Neutrophil (primary cell): ENCODE data around the gene C14orf180.

Source experiments
- H3K27ac ChIP-seq: fragments of 200-600 bp; sonication (generic); 2 replicates; pipeline ENCODE4 v1.5.1; 2016; ENCODE audit warnings: mild to moderate bottlenecking, moderate library complexity
- H3K27me3 ChIP-seq: fragments of 200-600 bp; sonication (generic); 2 replicates; pipeline ENCODE4 v1.6.0; 2016; ENCODE audit warnings: mild to moderate bottlenecking
- H3K36me3 ChIP-seq: fragments of 200-600 bp; sonication (generic); 2 replicates; pipeline ENCODE4 v1.5.1; 2017
- H3K4me1 ChIP-seq, 2 experiments: fragments of 200-600 bp in 1 of 2; sonication (generic) in 1 of 2; 1 replicate in 1 of 2; 2 replicates in 1 of 2; pipeline versions ENCODE4 v1.5.1 to v1.6.1; 2013 to 2016; ENCODE audit warnings: low read depth in 1 of 2, low read length in 1 of 2, mild to moderate bottlenecking in 1 of 2, moderate library complexity in 1 of 2; ENCODE audit not compliant: control insufficient read depth in 1 of 2, insufficient read depth in 1 of 2
- H3K4me3 ChIP-seq, 2 experiments: fragments of 200-600 bp in 1 of 2; sonication (generic) in 1 of 2; 1 replicate in 1 of 2; 2 replicates in 1 of 2; pipeline ENCODE4 v1.5.1; 2013 to 2016; ENCODE audit warnings: low read depth in 1 of 2, low read length in 1 of 2, mild to moderate bottlenecking in 1 of 2, moderate library complexity in 1 of 2
- H3K9me3 ChIP-seq: fragments of 200-600 bp; sonication (generic); 2 replicates; pipeline ENCODE4 v1.5.1; 2016
- CTCF ChIP-seq: fragments of 200-600 bp; sonication (generic); IDR thresholded peaks from 2 replicates; pipeline ENCODE4 v1.5.1; 2016; ENCODE audit warnings: antibody characterized with exemption

The C14orf180 gene

DNA sequence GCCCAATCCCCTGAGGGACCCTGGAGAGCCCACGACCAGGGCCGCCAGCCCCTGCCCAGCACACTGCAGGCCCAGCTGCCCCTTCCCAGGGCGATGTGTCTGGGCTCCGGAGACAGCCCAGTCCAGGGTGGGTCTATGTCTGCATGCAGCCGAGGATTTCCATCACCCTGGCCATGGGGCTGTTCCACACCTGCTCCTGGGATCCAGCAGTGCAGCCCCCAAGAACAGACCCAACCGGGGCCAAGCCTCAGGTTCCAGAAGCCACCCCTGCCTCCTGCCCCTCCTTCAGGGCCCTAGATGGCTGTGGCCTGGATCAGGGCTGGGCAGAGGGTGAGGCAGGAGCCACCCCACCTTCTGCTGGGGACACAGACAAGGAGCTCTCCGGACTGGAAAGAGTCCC, 11.5 kb downstream of the C14orf180 start:
- Histone ChIP-seq H3K27ac (no peak overlapping the region), H3K9me3 (no peaks in the 10 kb centered on the region), H3K27me3 (peaks cover 4% of the 10 kb centered on the region), H3K4me1 (no peaks in the 10 kb centered on the region), H3K4me3 (no peak overlapping the region), H3K36me3 (no peaks in the 10 kb centered on the region)
- no peak for TF ChIP-seq CTCF

DNA sequence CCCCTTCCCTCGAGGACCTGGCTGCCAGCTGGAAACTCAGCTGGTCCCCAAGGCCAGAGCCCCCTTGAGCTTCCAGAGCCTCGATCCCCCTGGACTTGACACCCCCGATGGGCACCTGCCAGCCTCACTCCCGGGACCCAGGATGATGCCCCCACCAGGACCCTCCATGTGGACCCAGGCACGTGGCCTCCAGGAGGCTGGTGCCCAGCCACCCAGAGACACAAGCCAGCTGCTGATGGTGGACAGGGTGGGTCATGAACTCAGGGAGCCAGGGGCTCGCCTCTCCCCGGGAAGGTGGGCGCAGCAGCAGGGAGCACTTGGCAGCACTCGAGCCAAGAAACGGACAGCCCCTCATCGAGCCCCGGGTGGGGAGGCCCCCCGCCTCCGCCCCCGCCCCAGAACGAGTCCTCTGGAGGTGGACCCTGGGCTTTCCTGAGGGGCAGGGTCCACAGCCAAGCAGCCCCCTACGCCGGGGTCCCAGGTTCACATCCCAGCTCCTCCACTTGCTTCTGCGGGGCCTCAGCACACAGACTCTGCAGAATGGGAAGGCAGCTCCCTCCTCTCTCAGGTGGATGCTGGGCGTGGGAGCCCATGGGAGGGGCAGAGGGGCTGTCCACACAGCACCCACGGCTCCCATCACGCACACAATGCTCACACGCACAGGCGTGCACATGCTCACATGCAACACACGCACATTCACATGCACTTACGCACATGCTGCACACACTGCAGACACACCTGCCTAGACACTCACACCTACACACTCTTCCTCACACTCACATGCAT, 12.1 kb downstream of the C14orf180 start:
- Histone ChIP-seq H3K27ac (no peak overlapping the region), H3K4me3 (no peak overlapping the region), H3K9me3 (no peaks in the 10 kb centered on the region), H3K36me3 (no peaks in the 10 kb centered on the region), H3K27me3 (no peaks in the 10 kb centered on the region), H3K4me1 (no peaks in the 10 kb centered on the region)
- TF ChIP-seq CTCF = no peak

GRCh38 chr14:104592292-104592672, 12.7 kb downstream of the C14orf180 start:
- Histone ChIP-seq H3K27me3 (no peaks in the 10 kb centered on the region), H3K27ac (no peak overlapping the region), H3K36me3 (no peaks in the 10 kb centered on the region), H3K4me1 (no peaks in the 10 kb centered on the region), H3K4me3 (no peak overlapping the region), H3K9me3 (no peaks in the 10 kb centered on the region)
- TF ChIP-seq CTCF = no peak

- no peaks in the 10 kb centered on the region for H3K27me3 ChIP-seq
- no peak for TF ChIP-seq CTCF
- H3K9me3 ChIP-seq = no peaks in the 10 kb centered on the region
- H3K4me3 ChIP-seq = no peak overlapping the region
- no peaks in the 10 kb centered on the region for H3K4me1 ChIP-seq
- H3K27ac ChIP-seq = no peak overlapping the region
- H3K36me3 ChIP-seq = no peaks in the 10 kb centered on the region
Observed at GRCh38 chr14:104592785-104593184, 13.2 kb downstream of the C14orf180 start.

DNA sequence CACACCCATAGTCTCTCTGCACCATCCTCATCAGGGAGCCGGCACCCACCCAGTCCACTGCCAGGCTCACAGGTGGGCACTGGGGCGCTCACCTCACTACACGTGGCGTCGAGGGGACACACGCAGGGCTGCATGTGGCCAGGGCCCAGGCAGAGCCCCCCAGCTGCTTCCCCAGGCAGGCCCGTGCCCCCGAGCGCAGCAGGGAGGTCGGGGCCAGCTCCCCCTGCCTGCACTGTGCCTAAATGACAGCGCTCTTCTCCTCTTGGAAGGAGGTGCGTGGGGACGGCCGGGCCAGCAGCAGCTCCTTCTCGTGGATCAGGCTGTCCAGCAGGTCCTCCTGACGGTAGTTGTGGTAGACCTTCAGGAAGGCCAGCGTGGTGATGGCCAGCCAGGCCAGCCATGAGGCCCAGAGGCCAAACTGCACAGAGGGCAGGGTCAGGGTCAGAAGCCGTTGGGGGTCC, 13.7 kb downstream of the C14orf180 start:
- Histone ChIP-seq H3K27ac (no peak overlapping the region), H3K36me3 (no peaks in the 10 kb centered on the region), H3K27me3 (no peaks in the 10 kb centered on the region), H3K4me1 (no peaks in the 10 kb centered on the region), H3K9me3 (no peaks in the 10 kb centered on the region), H3K4me3 (no peak overlapping the region)
- no peak for TF ChIP-seq CTCF
